GM21723 (cell line): ENCODE data around the gene SYAP1.
"Not testable (repeated sequence)": the region's sequence is repeated elsewhere in the genome, so short reads cannot be mapped to it uniquely, and the experiment has no call there.

Experiments used
- ATAC-seq: cut with Tn5 transposase; IDR thresholded peaks from one replicate; pipeline ENCODE4 v1.9.1; 2021; ENCODE audit warnings: mild to moderate bottlenecking, moderate library complexity; ENCODE audit not compliant: unreplicated experiment

Gene SYAP1, protein sequence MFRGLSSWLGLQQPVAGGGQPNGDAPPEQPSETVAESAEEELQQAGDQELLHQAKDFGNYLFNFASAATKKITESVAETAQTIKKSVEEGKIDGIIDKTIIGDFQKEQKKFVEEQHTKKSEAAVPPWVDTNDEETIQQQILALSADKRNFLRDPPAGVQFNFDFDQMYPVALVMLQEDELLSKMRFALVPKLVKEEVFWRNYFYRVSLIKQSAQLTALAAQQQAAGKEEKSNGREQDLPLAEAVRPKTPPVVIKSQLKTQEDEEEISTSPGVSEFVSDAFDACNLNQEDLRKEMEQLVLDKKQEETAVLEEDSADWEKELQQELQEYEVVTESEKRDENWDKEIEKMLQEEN

DNA sequence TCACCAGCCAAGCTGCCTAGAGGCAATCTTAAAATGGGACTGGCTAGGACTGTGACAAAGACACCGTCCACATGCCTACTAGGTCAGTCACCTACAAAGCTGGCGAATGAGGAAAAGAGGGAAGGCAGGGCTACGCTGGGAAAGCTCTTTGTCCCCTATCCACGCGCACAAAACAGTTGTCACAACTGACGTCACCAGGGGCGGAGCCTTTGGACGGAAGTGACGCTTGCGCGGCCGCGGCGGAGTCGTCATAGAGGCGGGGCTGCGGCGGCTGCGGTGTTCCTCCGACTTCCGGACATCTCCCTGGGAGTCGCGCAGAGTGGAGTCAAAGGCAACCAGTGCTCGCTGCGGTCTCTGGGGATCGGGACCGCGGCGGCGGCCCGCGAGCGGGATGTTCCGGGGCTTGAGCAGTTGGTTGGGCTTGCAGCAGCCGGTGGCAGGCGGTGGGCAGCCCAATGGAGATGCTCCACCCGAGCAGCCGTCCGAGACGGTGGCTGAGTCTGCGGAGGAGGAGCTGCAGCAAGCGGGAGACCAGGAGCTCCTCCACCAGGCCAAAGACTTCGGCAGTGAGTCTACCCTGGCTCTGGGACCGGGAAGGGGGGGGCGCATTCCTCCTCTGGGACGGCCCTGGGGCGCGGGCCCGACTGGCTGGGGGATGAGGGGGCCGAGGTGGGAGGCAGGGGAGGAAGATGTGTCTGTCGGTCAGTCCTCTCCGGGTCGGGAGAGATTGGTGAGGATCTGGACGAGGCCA is at the start of gene SYAP1:
Gene SYAP1 (plus strand): TSS at position 279 of the 751 bp plus-strand sequence. CDS start 113 bp downstream, at position 392.
- ATAC-seq, result peak; percentile 100

DNA sequence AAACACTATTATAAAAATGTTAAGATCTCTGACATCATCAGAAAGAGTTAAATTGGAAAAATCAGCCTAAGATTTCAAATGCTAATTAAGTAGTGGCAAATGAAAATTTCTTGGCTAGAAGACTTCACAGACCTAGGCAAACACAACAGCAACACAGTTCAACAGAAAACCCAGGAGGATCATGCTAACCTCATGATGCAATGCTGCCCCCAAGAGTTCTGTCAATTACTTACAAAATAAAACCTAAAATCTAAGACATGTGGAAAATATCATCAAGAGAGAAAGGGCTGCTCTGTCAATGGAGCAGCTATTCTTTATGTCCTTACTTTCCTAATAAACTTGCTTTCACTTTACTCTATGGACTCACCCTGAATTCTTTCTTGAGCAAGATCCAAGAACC is 48.4 kb upstream of the SYAP1 start:
- no peak for ATAC-seq

DNA sequence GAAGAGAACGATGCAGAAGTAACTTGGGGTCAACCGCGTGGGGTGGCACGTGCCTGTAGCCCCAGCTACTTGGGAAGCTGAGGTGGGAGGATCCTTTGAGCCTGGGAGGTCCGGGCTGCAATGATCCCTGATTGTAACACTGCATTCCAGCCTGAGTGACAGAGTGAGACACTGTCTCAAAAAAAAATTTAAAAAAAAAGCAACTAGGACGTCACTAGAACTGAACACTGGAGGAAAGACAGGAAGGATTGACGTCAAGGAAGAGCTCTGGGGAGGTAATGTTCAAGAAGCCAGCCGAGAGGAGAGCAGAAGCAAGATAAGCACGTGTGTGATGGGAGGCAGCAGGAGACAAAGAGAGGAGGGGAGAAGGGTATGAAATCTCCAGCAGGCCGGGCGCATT is 40.7 kb upstream of the SYAP1 start:
- ATAC-seq, result no peak

DNA sequence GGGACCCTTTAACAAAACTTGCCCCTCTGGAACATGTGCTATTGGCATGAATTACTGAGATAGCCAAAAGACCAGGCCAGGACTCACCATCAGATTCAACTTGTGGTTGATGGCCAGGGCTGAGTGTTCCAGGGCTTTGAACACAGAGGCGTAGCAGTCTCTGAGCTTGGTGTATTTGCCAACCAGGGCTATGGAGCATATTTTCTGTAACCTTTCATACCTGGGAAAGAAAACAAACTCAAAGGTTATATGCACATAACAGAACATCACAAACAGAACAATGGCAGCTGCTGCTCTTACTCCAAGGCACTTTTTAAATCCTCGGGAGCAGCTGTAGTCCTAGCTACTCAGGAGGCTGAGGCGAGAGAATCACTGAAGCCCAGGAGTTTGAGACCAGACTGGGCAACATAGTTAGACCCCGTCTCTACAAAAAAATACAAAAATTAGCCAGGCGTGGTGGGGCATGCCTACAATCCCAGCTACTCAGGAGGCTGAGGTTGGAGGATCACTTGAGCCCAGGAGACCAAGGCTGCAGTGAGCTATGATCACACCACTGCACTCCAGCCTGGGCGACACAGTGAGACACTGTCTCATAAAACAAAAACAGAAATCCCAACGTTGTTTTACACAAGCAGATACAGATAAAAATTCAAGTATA is 36.3 kb upstream of the SYAP1 start:
- ATAC-seq, result no peak

DNA sequence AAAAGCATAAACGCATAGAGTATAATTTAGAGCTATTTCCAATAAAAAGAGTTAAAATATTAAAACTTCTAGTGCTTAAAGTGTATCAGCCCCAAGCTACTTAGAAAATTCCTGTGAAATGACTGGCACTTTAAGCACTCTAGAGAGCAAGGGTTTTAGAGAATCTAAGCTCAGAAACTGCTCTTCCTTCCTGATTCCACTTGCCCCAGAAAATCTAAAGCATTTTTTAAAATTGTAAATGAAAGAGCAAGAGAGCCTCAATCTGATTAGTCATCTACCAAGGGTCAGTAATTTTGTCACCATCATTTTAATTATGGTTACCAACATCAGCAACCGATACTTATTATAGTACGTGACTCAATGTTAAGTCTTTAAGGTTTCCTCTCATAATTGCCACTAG is 31.9 kb upstream of the SYAP1 start:
- ATAC-seq, result no peak

DNA sequence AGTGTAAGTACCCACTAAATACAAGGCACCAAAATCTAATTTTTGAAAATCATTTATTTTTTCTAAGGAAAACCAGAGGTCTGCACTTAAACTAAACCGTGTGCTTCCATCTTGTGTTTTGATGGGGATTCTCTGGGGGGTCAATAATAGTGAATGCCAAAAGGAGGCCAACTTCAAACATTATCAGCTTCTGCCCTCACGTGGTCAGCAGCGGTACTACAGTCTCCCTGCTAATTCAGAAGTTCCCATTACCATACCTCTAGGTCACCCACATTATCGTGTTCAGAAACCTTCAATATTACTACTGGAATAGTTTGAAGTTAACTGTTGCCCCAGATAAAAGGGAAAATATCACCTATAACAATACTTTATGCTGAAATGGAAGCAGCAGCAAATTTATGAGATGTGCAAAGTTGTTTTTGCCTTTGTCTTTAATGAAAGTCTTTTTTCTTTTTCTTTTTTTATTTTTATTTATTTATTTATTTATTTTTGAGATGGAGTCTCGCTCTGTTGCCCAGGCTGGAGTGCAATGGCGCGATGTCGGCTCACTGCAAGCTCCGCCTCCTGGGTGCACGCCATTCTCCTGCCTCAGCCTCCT is 24.2 kb upstream of the SYAP1 start:
- ATAC-seq, result peak; percentile 62

DNA sequence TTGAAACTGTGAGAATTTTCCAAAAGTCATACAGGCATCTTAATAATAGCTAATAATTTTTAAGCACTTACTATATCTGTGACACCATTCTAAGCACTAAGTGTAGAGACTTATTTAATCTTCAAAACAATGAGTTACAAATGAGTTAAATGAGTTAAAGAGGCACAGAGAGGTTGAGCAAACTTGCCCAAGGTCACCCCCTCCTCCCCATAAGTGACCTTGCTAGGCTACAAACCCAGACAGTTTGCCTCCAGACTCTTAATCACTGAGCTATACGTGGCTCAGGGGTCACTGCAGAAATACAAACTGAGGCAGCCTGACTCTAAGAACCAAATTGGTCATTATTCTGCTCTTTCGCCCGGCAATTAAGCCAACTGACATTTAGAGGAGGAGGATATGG is 22.5 kb upstream of the SYAP1 start:
- no peak for ATAC-seq

DNA sequence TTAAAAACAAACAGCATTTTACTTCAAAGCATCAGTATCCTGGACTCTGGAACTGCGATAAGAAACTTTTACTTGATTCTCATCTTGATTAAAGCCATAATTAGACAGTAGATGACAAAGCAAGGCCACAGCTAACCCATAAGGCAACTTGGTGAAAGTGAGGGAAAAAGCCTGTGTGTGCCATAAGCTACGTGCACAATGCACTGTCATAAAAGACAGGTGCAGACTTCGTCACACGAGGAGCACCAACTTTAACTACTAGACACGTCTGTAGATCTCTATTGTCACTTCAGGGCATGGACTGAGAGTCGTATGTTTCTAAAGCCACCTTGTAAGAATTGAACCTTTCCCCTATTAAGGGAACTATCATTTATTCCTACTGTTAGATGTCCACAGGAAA is 20.0 kb upstream of the SYAP1 start:
- ATAC-seq, result no peak

DNA sequence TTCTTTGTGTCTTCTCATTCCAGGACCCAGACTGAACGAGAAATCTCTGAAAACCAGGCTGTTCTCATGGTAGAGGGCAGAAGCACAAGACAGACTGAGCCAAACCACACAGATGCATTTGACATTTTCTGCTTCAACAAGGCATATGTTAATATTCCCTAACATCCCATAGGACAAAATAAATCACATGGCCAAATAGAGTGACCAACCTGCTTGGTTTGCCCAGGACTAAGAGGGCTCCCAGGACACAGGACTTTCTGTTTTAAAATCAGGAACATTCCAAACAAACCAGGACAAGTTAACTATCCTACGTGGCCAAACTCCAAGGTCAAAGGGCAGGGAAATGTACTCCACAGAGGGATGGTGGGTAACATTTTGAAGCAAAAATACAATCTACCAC is 18.7 kb upstream of the SYAP1 start:
- ATAC-seq, result no peak

DNA sequence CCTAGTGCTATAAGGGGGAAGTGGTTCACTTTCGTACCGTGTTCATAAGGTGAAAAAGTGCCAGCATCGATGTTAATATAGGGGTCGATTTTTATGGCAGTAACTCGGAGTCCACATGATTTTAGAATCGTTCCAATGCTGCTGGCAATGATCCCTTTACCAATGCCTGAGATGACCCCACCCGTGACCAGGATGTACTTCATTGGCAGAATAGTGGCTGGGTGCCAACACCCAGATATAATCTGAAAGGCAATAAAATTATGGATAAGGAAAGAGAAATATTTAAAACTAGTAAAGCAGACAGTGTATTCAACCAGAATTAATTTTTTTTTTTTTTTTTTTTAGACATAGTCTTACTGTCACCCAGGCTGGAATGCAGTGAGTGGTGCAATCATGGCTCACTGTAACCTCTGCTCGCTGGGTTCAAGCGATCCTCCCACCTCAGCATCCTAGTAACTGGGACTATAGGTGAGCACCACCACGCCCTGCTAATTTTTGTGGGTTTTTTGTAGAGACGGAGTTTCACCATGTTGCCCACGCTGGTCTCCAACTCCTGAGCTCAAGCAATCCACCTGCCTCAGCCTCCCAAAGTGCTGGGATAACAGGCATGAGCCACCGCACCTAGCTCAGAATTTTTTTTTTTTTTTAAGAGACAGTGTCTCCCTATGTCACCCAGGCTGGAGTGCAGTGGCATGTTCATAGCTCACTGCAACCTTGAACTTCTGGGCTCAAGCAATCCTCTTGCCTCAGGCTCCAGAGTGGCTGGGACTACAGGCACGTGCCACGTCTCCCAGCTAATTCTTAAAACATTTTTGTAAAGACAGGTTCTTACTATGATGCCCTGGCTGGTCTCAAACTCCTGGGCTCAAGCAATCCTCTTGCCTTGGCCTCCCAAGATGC is 16.5 kb upstream of the SYAP1 start:
- ATAC-seq, result no peak

DNA sequence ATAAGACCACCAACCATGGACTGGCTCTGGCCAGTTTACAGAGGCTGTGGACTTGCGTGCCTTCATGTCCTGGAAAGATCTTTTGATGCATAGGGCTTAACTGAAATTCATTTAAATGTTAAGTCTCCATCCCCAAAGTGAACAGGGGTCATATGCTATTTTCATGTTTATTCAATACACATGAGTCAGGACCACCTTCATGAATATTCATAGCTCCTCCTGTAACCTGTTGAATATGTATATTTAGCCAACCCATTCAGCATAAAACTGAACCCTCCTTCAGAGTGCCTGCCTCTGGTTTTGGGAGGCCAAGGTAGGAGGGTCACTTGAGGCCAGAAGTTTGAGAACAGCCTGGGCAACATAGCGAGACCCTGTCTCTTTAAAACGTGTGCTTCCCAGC is 14.0 kb upstream of the SYAP1 start:
- ATAC-seq, result no peak

DNA sequence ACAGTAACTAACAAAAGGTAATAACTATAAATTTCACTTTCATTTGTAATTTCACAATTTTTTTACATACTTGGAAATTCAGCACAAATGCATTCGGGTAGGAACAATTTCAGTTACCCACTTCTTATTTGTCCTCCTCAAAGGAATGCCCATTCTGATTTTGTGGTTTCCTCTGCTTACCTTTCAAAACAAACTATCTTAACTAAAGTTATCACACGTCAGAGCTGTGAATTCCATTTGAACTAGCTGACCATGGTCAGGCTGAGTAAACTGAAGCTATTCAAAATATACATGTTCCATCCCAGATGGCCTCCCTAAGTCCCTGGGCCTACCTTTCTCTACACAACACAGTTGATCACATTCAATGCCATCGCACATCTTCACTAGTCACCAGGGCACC is 11.4 kb upstream of the SYAP1 start:
- ATAC-seq, result no peak

DNA sequence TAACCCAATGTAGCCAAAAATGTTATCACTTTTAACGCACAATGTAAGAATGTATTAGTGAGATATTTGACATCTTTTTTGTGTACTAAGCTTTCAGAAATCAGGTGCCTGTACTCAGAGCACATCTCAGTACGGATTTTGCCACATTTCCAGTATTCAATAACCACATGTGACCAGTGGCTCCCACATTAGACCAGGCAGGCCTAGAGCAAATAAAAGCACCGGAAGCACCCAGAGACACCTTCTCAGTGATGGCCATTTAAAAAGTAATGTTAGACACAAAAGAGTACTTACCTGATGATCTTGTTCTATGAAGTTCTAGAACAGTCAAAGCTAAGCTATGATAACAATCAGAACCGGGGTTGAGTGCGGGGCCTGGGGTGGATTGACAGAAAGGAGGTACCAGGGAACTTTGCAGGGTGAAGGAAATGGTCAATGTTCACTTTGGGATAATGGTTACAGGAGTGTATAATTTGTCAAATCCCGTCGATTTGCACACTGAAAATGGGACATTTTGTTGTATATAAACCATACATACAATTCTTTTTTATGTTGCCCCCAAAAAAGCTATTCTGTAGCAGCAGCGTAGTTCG is 8.1 kb upstream of the SYAP1 start:
- ATAC-seq, result peak; percentile 34

DNA sequence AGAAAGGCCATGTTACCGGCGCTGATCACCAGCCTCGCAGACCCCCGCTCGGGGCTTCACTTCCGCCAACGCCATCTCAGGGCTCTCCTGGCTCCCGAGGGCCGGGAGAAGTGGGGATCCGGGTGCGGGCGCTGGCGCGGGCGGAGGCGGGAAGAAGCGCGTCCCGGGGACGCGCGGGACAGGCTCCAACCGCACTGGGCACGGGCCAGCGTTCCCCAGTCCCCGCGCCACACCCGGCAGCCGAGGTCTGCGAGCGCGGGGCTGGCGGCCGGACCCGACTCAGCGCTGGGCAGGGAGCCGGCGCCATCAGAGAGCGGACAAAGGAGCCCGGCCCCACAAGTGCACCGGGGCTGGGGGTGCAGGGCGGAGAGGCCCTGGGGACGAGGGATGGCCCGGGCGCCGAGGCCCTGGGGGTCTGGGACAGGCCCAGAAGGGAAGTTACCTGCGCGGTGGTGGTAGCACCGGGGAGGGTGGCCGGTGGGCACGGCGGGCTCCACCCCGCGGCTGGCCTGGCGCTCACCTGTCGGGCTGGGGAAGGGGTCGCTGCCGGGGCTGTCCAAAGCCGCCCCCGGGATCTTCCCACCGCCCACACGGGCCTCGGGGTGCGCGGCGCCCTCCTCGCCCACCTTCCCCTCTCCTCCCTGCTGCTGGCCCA is 7.4 kb upstream of the SYAP1 start:
- peak; percentile 41 for ATAC-seq

DNA sequence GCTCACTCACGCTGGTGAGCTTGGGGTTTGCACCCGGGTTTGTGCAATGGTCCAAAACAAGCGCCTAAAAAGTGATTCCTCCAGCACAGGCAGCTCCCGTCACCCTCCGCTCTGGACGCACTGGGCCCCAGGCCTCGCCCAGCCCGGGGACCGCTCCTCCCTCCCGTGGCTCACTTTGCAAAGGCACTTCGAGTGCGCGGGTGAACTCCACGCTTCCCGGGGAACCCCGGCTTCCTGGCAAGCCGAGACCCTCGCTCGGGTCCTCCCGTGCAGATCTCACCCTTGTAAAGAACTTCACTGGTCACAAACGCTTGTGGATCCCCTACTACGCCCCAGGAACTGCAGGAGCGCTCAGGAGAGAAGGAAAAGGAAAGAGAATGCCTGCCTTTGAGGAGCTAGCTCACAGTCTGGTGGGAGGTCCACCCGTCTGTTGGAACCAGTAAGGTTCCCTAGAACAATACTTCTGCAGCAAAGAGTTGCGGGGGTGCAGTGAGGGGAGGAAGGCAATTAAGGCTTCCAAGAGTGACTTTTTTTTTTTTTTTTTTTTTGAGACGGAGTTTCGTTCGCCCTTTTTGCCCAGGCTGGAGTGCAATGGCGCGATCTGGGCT is 6.8 kb upstream of the SYAP1 start, which contains the start of gene CTPS2:
Gene CTPS2 (minus strand): TSS at position 122 of the 608 bp plus-strand sequence. CDS start 9,767 bp downstream, outside the sequence.
- ATAC-seq, result peak; percentile 77

DNA sequence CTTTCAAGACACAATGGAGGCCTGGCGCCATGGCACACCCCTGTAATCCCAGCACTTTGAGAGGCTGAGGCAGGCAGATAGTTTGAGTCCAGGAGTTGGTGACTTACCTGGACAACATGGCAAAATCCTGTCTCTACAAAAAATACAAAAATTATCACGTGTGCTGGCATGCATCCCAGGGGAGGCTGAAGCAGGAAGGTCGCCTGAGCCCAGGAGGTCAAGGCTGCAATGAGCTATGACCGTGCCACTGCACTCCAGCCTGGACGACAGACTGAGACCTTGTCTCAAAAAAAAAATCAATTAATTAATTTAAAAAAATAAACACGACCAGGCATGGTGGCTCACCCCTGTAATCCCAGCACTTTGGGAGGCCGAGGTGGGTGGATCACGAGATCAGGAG is 4.9 kb upstream of the SYAP1 start:
- ATAC-seq, result no peak

DNA sequence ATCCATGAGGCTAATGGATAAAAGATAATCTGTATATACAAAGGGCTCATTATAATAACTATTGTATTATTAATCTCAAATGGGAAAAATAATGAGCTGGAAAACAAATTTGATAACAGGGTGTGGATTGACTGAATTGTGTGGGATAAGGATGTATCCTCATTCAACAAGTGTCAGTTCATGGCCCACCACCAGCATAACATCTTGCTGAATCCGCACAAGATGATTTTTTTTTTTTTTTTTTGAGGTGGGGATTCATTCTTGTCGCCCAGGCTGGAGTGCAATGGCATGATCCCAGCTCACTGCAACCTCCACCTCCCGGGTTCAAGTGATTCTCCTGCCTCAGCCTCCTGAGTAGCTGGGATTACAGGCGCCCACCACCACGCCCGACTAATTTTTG is 3.8 kb upstream of the SYAP1 start:
- not testable (repeated sequence) for ATAC-seq

DNA sequence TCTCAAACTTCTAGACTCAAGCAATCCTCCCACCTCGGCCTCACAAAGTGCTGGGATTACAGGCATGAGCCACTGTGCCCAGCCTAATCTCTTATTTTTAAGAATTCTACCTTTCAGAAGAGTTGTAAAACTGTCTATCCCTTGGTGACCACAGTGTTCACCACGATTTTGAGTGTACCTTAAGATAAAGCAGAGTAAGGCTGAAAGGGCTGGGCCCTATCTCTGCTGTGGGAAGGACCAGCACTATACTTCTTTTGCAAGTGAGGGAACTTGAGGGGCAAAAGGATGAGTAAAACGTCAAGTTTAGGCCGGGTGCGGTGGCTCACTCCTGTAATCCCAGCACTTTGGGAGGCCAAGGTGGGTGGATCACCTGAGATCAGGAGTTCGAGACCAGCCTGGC is 3.0 kb upstream of the SYAP1 start:
- not testable (repeated sequence) for ATAC-seq

DNA sequence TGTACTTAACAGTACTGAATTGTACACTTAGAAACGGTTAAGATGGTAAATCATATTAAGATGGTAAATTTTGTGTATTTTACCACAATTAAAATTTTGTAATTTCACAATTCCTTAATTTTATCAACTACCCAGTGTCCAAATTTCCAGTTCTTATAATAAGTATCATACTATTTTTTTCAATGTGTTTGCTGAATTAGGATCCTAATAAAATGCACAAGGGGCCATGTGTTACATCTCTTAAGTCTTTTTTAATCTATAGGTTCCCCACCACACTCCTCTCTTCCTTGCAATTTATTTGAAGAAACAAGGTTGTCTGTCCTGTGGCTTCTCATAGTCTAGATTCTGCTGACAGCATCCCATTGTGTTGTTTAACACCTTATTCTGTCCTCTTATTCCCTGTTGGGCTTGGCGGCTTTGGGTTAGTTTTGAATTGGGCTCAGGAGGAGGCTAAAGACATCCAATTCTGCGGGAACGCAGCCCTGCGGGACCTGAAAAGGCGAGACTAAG is 533 bp upstream of the SYAP1 start:
- ATAC-seq, result peak; percentile 33
